GM18519 (cell line): Measurements from ENCODE around the gene RBM4B.
A peak's percentile ranks its signal among the peaks of the same experiment; 100 is the strongest.

Experiments used
- ATAC-seq: cut with Tn5 transposase; IDR thresholded peaks from one replicate; pipeline ENCODE4 v1.9.1; 2021; ENCODE audit warnings: mild to moderate bottlenecking, moderate library complexity; ENCODE audit not compliant: unreplicated experiment, low FRiP score

Gene RBM4B

DNA sequence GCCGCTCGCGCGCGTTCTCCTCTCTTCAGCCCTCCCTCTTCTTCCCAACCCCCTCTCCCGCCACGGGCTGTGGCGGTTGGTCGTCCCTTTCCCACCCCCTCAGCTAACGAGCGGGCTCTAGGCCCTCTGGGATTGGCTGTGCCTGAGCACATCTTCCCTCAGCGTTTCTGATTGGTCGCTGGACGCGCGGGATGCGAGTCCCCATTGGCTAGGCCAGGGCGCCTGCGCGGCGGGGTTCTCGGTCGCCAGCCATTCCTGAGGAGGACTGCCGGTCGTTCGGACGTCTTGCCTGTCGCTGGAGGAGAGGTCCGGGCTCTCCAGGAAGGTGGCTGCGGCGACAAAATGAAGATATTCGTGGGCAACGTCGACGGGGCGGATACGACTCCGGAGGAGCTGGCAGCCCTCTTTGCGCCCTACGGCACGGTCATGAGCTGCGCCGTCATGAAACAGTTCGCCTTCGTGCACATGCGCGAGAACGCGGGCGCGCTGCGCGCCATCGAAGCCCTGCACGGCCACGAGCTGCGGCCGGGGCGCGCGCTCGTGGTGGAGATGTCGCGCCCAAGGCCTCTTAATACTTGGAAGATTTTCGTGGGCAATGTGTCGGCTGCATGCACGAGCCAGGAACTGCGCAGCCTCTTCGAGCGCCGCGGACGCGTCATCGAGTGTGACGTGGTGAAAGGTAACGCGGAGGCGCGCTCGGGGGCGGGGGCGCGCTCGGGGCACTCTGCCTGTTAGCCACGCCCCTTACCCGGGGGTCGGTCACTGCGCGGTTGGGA lies 61.1 kb downstream of the RBM4B start, which contains the start of gene RBM14:
Gene RBM14, plus strand, starts transcription at position 252 of the 776 bp plus-strand sequence. Its CDS starts 91 bp downstream, at position 343.
- peak; percentile 85 for ATAC-seq
